Progenitor cell of endocrine pancreas (in vitro differentiated cells): ENCODE results near the gene EFNB3. TPM values are rescaled to one million over a fixed set of nuclear protein-coding genes. Genes with fewer than 3 reads are reported as not detected.

Source experiments
- DNase-seq: peaks from one replicate; pipeline ENCODE4 v3.0.0; 2021; ENCODE audit warnings: low spot score; ENCODE audit not compliant: unreplicated experiment
- H3K27ac Mint-ChIP-seq: 2 replicates; pipeline ENCODE4 v1.8.0; 2021; ENCODE audit warnings: mild to moderate bottlenecking, moderate library complexity, mixed read lengths
- H3K27me3 Mint-ChIP-seq: 2 replicates; pipeline ENCODE4 v1.8.0; 2021; ENCODE audit warnings: mixed read lengths
- H3K36me3 Mint-ChIP-seq: 2 replicates; pipeline ENCODE4 v1.8.0; 2022; ENCODE audit warnings: mixed read lengths; ENCODE audit not compliant: insufficient read depth
- H3K4me1 Mint-ChIP-seq: 2 replicates; pipeline ENCODE4 v1.8.0; 2021; ENCODE audit warnings: low read depth, mixed read lengths
- H3K4me3 Mint-ChIP-seq: 2 replicates; pipeline ENCODE4 v1.8.0; 2021; ENCODE audit warnings: low read depth, mild to moderate bottlenecking, moderate library complexity, mixed read lengths
- H3K9me3 Mint-ChIP-seq: 2 replicates; pipeline ENCODE4 v1.8.0; 2021; ENCODE audit warnings: low read depth, mixed read lengths
- CTCF ChIP-seq: fragments of 200-600 bp; sonication (generic); IDR thresholded peaks from one replicate; pipeline ENCODE4 v1.5.0; 2021; ENCODE audit warnings: antibody characterized with exemption, mild to moderate bottlenecking; ENCODE audit not compliant: unreplicated experiment
- total RNA-seq: library from RNA; stranded (reverse); gene quantifications from 2 replicates; pipeline ENCODE4 v1.2.1, GENCODE V29; 2021

EFNB3 gene
- total RNA-seq, 1 donor from 2014 or later = 34.5 TPM

- Mint-ChIP-seq H3K36me3 (no peaks in the 10 kb centered on the region), H3K4me1 (peaks cover 2% of the 10 kb centered on the region), H3K27ac (no peak overlapping the region), H3K9me3 (no peaks in the 10 kb centered on the region), H3K27me3 (peaks cover 41% of the 10 kb centered on the region), H3K4me3 (no peak overlapping the region)
- no peak for DNase-seq
- TF ChIP-seq CTCF = no peak
These were observed 37.7 kb downstream of the EFNB3 start for GRCh38 chr17:7742729-7743128.

GRCh38 chr17:7744416-7744815 lies 39.4 kb downstream of the EFNB3 start:
- DNase-seq = no peak
- Mint-ChIP-seq H3K27ac (no peak overlapping the region), H3K4me1 (peaks cover 2% of the 10 kb centered on the region), H3K27me3 (peaks cover 34% of the 10 kb centered on the region), H3K4me3 (no peak overlapping the region), H3K9me3 (no peaks in the 10 kb centered on the region), H3K36me3 (no peaks in the 10 kb centered on the region)
- no peak for TF ChIP-seq CTCF

GRCh38 chr17:7745748-7746470 lies 40.9 kb downstream of the EFNB3 start:
- Mint-ChIP-seq H3K4me3 (no peak overlapping the region), H3K27ac (no peak overlapping the region)
- no peak for DNase-seq

GRCh38 chr17:7747635-7748071 lies 42.7 kb downstream of the EFNB3 start:
- Mint-ChIP-seq H3K27ac (no peak overlapping the region), H3K9me3 (no peaks in the 10 kb centered on the region), H3K36me3 (no peaks in the 10 kb centered on the region), H3K4me1 (peaks cover 2% of the 10 kb centered on the region), H3K4me3 (no peak overlapping the region), H3K27me3 (peaks cover 17% of the 10 kb centered on the region)
- TF ChIP-seq CTCF = no peak
- no peak for DNase-seq

More at GRCh38 chr17:7745748-7746470, 40.9 kb downstream of the EFNB3 start:
- H3K9me3 Mint-ChIP-seq = no peaks in the 10 kb centered on the region
- no peaks in the 10 kb centered on the region for H3K36me3 Mint-ChIP-seq
- H3K27me3 Mint-ChIP-seq = peaks cover 21% of the 10 kb centered on the region
- peaks cover 2% of the 10 kb centered on the region for H3K4me1 Mint-ChIP-seq
- peak; percentile 24 for TF ChIP-seq CTCF

- no peak overlapping the region for H3K27ac Mint-ChIP-seq
- no peak overlapping the region for H3K4me3 Mint-ChIP-seq
- H3K27me3 Mint-ChIP-seq = peaks cover 20% of the 10 kb centered on the region
- H3K9me3 Mint-ChIP-seq = no peaks in the 10 kb centered on the region
- TF ChIP-seq CTCF = no peak
- no peak for DNase-seq
- H3K36me3 Mint-ChIP-seq = no peaks in the 10 kb centered on the region
- H3K4me1 Mint-ChIP-seq = peaks cover 2% of the 10 kb centered on the region
These were observed 43.2 kb downstream of the EFNB3 start for GRCh38 chr17:7748076-7748775.
